Ureter (tissue), 1 donor: ENCODE results near the gene HOXB8. TPM values are rescaled to one million over a fixed set of nuclear protein-coding genes. Genes with fewer than 3 reads are reported as not detected.
A peak's percentile ranks its signal among the peaks of the same experiment; 100 is the strongest.

Experiments used
- DNase-seq: peaks from one replicate; pipeline ENCODE4 v3.0.0-alpha.2; 2020; ENCODE audit warnings: low spot score
- total RNA-seq: library from RNA; stranded (reverse); gene quantifications from one replicate; pipeline ENCODE4 v1.2.4, GENCODE V29; 2023
- donor health status: DM: yes; HTN: yes; CAD: no.

The HOXB8 gene
- total RNA-seq, 1 donor from 2014 or later = 56.2 TPM

DNA sequence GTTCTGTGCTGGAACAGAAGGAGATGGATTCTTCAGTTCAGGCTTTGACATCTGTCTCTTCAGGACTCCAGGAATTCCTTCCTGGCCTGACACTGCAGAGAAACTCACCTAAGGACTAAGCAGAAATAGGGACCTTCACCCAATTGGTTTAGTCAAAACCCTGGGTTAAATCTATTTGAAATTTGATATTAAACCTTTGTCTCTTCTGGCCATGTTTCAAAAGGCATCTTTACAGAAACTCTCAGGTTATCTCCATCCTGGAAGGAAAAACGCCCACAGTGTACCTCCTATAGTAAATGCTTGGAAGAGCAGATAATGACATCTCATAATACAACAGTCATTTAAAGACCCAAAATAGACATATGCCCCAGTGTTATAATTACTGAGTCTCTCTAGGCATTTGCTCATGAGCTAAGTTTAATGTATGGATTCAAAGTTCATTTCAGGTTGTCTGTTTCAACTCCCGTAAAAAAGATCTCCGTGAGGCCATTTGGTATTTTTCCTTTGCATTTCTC is 31.3 kb downstream of the HOXB8 start:
- DNase-seq = no peak

DNA sequence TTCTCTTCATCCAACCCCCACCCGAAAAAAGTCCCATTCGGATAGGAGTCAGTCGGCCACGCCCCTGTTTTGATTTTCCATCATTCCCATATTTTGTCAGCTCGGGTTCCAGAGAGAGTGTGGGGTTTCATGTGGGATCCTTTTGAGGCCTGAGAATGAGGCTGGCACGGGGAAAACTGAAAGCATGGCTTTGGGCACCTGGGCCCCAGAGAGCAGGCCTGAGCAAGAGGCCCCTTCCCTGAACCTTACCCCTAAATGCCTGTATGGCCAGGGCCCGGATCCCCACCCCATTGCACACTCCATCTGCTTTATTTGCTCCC is 32.4 kb downstream of the HOXB8 start:
- DNase-seq = no peak

DNA sequence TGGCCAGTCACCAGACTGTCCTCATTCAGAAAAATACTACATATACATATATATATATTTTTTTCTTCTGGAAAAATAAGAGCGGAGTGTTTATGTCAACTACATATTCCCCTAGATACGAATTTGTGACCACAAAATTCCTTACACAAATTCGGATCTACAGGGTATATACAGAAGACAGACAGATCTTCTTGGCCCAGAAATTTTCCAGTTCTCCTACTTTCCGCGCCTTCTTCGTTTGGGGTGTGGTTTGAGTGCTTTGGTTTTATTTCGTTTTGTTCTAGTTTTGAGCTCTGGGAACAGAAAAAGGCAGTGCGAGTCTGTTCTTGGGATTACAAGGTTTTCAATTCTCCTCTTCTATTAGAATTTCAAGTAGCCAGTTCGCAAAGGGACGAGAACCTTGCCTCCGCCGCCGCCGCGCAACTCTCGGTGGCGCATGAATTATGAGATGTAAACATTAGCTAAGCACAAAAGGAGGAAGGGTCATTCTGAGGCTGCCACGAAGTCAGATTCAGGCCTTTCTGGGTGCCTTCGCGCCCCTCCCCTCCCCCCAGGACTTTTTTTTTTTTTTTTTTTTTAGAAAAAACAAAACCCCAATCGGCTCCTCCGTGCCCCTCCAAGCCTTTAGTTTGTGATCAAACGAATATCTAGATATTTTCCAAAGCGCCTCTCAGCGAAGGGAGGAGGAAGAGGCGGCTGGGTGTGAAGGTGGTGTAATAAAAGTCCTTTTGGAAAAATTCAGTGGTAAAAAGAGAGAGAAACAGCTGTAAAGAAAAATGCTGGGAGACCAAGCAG is 35.1 kb downstream of the HOXB8 start:
- DNase-seq = no peak

DNA sequence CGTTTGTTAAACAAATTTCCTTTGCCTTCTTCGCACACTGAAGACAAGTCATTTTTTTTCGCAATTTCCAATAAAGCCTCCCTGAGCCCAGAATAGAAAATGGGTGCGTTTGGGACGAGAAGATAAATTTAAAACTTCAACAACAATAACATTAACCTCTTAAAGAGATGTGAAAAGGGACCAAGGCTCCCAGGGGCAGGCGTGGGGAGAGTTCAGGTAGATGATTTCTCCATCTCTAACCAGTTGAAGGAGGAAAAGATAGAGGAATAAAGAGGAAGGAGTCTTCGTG is 35.7 kb downstream of the HOXB8 start:
- DNase-seq = no peak

DNA sequence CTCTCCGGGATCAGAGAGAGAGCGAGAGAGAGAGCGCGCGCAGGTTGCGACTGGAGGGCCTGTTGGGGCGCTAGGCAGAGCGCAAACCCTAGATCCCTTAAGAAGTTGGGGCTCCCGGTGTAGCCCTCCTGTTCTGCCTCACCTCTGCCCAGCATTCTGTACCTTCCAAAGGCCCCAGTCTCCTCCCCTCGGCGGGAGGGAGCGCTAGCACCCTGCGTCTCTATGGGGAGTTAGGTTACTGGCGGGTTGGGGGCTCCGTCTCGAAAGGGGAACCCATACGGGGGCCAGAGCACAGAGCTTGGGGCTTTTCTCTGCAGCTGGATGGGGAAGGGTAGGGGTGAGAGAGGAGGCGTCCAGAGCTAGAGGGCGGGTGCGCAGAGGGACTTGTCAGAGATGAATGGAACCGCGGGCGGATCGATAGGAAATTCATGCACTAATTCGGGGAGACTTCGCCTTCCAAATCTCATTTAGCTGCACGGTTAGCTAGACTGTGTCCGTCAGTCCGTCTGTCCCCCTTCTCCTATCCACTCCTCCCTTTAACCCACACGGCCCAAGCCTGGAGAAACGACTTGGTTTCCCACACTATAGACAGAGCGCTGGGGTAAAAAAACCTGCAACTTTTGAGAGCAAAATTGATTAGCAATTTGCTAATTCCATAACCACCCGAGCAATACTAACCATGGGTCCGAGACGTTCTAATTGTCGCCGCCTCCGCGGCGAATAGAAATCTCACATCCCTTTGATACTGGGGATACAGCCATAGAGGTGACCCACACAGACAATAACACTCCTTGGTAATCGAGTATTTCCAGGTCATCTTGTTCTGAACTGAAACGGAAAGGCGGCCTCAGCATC is 36.2 kb downstream of the HOXB8 start:
- no peak for DNase-seq

DNA sequence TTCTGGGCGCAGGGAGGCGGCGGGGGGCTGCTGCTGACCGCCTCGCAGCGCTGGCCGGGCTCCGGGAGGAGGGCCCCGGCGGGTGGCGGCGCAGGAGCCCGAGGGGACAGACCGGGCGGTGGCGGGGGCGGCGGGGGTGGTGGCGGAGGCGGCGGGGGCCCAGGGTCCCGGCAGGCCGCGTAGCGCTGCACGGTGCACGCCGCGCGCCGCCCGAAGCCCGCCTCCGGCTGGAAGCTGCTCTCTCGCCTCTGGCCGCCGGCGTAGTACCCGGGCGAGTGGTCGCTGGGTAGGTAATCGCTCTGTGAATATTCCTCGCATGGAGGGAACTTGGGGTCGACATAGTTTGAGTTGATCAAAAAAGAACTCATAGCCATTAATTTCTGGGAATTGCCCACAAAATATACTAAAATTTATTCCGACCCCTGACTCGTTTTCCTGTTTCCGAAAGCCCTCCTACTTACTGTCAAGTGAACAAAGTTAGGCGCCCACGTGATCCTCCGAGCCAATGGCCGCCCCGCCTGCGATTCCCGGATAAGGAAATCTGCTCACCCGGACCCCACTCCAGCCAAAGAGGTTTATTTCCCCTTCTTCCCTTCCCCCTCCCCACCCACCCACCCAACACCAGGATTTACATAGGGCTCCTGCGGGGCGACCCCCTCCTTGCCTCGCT is 37.0 kb downstream of the HOXB8 start, which contains the start of gene HOXB4:
TSS of gene HOXB4 (minus strand) at position 405 of the 670 bp plus-strand sequence. CDS start at position 374, 31 bp downstream.
- DNase-seq = peak; percentile 89

DNA sequence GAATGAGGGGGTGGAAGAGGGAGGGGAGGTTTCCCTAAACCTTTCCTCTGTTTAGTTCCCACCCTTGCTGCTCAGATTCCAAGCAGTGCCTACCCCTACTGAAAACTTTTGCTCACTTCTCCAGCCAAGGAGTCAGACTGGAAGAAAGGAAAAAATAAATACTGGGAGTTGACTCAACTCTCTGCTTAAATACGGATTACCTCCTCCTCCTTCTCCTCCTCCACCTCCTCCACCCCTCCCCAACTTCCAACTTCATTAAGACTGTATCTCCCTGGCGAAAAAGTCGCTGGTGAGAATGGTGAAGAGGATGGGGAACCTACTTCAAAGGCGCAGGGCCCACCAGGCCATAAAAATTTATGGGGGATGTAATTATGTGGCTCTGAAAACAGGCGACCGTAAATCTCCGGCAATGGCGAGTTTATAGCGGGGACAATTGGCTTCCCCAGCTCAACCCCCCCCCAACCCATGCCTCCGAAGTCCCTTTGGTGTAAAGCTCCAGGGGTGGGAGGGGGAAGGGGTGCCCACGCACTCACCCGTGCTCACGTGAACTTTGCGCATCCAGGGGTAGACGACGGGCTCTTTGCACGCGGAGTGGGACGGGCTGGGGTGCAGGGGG is 37.7 kb downstream of the HOXB8 start:
- DNase-seq = no peak

DNA sequence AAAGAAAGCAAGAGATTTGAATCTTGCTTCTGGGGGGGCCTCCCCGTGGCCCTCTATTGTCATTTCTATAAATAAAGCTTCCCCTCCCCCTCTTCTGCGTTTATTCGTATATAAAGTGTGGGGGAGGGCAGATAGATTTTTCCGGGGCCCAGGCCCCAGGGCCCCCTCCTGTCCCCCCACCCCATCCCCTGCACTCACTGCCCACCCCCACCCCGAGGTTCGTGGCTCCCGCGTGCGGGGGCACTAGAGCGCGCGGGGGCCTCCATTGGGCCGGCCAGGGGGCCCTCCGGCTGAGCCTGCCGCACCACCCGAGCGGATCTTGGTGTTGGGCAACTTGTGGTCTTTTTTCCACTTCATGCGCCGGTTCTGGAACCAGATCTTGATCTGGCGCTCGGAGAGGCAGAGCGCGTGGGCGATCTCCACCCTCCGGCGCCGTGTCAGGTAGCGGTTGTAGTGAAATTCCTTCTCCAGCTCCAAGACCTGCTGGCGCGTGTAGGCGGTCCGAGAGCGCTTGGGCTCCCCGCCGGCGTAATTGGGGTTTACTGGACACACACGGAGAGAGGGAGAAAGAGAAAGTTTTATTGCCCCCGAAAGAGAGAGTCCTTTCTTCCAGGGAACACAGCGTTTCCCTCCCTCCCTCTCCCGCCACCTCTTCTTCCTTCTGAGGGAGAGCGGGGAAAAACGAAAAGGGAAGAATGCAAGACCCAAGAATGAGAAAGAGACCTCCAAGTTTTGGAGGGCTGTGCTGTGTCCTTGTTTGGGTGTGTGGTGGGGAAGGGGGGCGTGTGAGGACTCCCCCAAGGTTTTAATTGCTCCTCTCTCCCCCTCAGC is 38.4 kb downstream of the HOXB8 start:
- DNase-seq = no peak

DNA sequence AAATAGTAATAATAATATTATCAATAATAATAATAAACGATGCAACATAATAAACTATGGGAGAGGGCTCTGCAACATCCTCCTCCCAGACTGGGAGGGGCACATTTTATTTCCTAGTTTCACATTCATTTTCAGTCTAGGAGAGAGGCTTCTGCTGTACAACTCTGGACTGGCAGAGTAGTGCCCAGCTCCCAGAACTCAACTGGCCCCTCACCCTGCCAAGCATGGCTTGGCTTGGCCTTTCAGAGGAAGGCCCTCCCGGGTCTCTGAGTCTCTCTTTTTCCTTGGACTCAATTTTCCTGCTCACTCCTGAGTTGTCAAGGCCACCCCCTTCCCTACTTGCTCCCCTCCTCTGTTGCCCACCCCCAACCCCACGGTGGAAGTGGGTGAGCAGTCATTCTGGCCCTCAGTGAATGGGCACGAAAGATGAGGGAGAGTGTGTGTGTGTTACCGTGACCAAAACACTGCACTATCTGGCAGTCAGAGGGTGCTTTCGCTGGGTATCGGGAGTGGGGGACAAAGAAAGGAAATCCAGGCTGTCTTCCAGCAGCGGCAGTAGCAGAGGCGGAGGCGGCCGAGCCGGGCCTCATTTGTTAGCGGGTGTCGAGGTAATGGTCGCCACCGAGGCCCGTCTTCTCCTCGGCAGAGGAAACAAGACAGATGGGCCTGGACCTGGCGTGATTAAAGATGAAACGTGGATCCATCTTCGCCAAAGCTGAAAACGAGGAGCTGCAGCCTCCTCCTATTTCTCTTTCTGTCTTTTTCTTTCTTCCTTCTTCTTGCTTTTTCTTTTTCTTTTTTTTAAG is 39.2 kb downstream of the HOXB8 start:
- no peak for DNase-seq

DNA sequence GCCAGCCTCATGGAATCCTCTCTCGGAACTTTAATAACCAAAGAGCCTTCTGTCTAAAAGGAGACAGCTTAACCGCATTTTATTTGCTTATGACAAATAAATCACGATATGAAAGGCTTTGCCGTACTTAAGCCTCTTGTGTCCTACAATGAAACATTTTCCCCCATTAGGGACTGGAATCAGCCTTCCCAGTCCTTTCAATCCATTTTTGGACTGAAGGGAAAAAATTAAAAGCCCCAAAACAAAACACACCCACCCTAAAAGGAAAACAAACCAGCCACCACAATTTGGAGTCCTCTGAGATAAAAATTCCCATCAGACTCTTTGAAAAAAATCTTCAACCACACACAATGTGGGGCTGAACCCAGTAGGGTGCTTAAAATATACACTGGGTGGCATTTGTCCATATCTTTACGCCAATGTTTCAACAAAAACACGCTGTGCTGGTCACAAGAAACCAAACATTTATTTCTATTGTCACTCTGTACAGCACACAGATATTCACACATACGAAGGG is 40.0 kb downstream of the HOXB8 start:
- DNase-seq = no peak

DNA sequence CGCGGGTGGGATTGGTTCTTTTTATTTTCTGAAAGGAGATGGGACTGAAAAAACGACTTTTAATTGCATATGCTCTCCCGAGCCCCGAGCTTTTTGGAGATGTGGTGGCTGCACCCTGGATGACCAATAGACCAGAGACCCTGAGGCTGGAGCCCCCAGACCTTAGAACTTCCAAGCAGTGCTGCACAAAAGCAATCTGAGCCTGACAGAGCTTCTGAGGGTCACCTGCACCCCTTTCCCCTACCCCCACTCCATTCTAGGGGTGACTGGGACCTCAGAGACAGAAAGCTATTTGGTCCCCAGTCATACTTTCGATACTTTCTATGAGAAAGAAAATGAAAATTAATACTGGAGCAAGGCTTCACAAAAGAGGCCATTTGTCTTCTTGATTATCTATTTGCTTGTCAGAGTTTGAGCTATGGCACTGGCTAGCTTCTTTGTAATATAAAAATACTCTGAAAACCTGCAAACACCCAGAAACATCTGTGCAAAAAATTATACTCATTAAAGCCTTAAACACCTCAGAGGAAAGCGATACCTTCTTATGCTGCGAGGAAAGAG is 40.5 kb downstream of the HOXB8 start:
- DNase-seq = no peak

DNA sequence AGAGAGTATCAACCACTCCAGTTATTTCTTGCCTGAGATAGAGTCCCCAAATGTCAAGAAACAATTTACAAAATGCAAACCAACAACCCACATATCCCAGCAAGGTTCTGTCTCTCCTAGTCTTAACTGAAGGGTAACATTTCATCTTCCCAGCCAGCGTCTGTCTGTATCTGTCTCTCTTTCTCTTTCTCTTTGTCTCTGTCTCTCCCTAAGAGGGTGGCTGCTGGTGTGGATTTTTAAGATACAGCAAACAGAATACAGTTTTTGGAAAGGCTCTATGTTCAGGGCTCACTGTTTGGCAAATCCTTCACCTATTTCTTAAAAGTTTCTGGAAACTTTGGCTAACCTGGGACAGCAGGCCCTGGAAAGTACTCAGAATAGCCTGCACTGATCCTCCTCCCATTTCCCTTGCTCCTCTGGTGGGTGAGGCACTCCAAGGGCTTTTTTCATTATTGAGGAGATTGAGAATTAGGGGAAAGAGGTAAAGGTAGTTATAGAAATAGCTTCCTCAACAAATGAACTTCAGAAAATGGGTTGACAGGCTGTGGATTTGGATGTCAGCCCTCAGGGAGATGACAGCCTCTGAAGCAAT is 43.2 kb downstream of the HOXB8 start:
- DNase-seq = no peak

DNA sequence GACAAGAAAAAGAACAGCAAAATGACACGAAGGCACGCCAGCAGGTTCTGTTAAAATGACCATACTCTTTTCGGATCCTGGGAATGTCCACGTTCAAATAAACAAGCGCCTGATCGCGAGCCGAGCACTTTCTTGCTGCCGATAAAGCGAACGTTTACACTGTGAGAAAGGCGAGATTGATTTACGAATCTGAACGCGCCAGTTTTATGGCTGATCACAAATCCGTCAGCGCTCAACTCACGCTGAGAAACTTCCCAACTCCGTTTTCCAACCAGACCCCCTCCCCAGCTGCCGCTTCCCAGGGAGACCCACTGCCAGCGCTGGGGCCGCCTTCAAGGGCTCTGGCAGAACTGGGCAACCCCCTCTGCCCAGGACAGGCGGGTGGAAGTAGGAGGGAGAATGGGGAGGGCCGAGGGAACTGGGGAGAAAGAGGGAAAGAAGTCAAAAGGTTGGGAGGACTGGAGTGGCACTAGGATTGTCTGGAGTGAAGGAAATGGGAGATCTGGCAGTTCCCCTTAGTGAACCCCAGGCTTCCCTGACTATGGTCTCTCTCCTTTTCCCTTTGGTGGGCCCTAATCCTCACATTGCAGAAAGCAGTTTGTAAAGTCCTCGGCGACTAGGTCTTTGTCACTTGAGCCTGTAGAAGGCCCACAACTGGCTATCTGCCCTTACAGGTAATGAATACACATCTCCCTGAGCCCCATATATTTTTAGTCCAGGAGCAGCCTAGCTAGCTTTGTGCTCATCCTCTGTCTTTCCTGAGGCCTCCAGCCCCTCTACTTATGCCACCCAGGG is 43.9 kb downstream of the HOXB8 start:
- DNase-seq = no peak

DNA sequence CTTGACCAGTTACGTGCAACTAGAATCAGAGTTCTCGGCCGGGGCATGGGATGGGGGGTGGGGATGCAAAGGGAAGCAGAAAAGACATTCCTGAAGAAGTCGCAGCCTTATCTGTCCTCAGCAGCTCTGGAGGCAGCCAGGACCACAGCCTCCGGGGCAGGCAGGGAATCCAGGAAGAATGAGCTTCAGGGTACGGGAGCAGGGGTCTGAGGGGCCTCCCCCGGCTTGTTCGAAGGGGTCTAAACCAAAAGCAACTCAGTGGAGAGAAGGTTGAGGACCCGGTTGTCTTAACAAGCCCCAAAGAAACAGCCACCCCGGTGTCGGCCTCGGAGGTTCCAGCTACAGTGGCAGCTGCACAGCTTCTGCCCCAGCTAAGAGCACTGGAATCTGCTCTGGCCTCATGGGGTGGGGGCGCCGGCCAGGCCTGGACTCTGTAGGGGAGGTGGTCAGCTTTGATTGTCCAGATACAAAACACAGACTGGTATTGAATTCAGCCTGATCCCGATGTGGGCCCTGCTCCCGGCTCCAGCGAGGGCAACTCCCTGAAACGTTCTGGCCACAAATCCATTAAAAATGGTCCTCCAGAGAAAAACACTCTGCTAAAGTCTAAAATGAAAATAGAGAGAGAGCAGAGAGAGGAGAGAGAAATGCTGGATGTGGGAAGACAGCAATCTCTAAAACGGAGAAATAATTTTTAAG is 44.6 kb downstream of the HOXB8 start:
- no peak for DNase-seq

DNA sequence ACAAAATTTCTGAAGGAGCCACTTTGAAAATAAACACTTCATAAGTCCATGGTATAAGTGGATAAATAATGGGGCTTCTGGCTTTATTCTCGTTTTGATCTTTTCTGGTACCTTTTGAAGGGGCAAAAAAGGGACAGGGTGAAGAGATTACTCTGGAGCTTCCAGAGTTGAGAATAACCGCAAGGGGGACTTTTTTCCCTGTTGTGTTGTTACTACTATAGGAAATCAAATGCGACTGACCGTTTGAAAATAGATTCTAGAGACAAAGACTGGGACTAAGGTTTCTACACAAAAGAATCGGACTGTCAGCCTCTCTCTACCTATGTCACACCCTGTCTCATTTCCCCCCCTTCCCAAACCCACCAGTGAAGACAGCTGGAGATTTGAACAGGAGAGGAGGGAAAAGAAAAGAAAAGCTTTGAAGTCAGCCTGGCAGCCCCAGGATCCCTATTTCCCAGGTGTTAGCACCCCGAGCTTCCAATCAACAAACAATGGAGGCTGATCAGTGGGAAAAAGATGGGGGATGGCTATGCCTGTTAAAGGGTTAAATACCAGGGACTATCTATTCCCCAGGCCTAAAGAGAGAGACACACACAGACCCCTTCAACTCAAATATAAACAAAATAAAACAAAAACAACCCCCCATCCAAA is 45.3 kb downstream of the HOXB8 start:
- DNase-seq = no peak

DNA sequence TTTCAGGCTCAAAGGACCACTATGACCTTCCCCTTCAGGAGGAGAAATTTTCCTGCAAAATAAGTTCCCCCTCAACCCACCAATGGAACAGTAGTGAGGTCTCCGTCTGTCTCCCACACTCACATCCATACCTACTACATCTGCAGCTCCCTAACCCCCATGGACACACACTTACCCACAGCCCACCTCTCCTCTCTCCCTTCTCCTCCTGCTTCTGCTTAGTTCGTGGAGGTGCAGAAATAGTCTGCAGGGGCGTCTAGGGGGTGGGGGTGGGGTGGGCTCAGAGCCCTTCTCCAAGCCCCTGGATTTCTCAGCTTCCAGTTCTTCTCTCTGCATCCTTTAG is 45.9 kb downstream of the HOXB8 start:
- DNase-seq = no peak

DNA sequence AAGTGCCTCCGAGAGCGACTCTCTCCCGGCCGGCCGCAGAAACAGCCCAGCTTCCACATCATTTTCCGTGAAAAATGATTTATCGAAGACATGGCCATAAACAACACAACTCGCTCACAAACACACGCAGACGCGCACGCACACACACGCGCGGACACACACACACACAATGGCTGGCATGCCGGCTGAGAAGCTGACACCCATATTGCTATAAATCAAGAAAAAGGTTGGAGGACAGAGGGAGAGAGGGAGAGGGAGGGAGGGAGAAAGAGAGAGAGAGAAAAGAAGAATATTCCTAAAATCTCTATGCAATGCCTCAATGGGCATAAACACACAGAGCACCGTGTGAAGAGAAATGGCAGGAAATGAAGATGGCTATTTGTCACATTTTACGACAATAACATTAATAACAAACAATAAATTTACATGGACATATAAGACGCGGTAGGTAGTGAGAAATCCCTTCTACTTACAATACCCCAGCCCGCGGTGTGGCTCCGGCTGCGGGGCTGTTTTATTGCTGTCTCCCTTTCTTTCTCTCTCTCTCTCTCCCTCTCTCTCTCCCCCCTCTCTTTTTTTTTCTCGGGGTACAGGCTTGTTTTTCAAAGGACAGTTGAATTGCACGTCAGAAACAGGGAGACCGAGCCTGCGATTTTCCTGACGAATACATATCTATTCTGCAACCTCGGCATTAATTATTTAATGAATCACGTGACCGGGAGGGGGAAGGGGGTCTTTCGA is 46.4 kb downstream of the HOXB8 start:
- DNase-seq = no peak
